Measurements from ENCODE around the gene TPSAB1. TPM values are rescaled to one million over a fixed set of nuclear protein-coding genes. Genes with fewer than 3 reads are reported as not detected.

Gene TPSAB1
- total RNA-seq, 3 donors from 2014 or later, result 0.35 TPM; not detected in 2

GRCh38 chr16:1272453-1273198, 32.1 kb downstream of the TPSAB1 start:
- no peak for ATAC-seq
- H3K9me3 Mint-ChIP-seq, result no peaks in the 10 kb centered on the region
- peaks cover 24% of the 10 kb centered on the region for H3K27me3 Mint-ChIP-seq (ENCODE audit: low read depth)
- DNase-seq, result no peak
- no peak overlapping the region for H3K4me3 Mint-ChIP-seq
- H3K36me3 Mint-ChIP-seq (ENCODE audit: insufficient read depth), result no peaks in the 10 kb centered on the region
- H3K4me1 Mint-ChIP-seq (ENCODE audit: low read depth), result peaks cover 1% of the 10 kb centered on the region

- Mint-ChIP-seq H3K9me3 (no peaks in the 10 kb centered on the region), H3K36me3 (ENCODE audit: insufficient read depth) (no peaks in the 10 kb centered on the region), H3K27me3 (ENCODE audit: low read depth) (peaks cover 27% of the 10 kb centered on the region), H3K4me3 (no peak overlapping the region), H3K4me1 (ENCODE audit: low read depth) (peaks cover 1% of the 10 kb centered on the region)
- ATAC-seq (no peak), DNase-seq (no peak)
Observed at GRCh38 chr16:1273816-1274215, 33.3 kb downstream of the TPSAB1 start.

- DNase-seq (no peak), ATAC-seq (no peak)
- H3K9me3 Mint-ChIP-seq, result no peaks in the 10 kb centered on the region
- peaks cover 1% of the 10 kb centered on the region for H3K4me1 Mint-ChIP-seq (ENCODE audit: low read depth)
- H3K27me3 Mint-ChIP-seq (ENCODE audit: low read depth), result peaks cover 25% of the 10 kb centered on the region
- H3K4me3 Mint-ChIP-seq, result no peak overlapping the region
- H3K36me3 Mint-ChIP-seq (ENCODE audit: insufficient read depth), result no peaks in the 10 kb centered on the region
Observed at GRCh38 chr16:1274767-1275166, 34.3 kb downstream of the TPSAB1 start.

- no peak for ATAC-seq
- Mint-ChIP-seq H3K9me3 (no peaks in the 10 kb centered on the region), H3K4me3 (no peak overlapping the region)
Observed at GRCh38 chr16:1275791-1276579, 35.5 kb downstream of the TPSAB1 start.

GRCh38 chr16:1276580-1276878, 36.0 kb downstream of the TPSAB1 start:
- H3K4me1 Mint-ChIP-seq (ENCODE audit: low read depth), result no peaks in the 10 kb centered on the region
- no peak overlapping the region for H3K4me3 Mint-ChIP-seq
- DNase-seq, result no peak
- no peak for ATAC-seq
- H3K36me3 Mint-ChIP-seq (ENCODE audit: insufficient read depth), result no peaks in the 10 kb centered on the region
- peaks cover 15% of the 10 kb centered on the region for H3K27me3 Mint-ChIP-seq (ENCODE audit: low read depth)
- H3K9me3 Mint-ChIP-seq, result no peaks in the 10 kb centered on the region

More at GRCh38 chr16:1275791-1276579, 35.5 kb downstream of the TPSAB1 start:
- Mint-ChIP-seq H3K4me1 (ENCODE audit: low read depth) (peaks cover 1% of the 10 kb centered on the region), H3K36me3 (ENCODE audit: insufficient read depth) (no peaks in the 10 kb centered on the region), H3K27me3 (ENCODE audit: low read depth) (peaks cover 18% of the 10 kb centered on the region)
- DNase-seq, result no peak

GRCh38 chr16:1277151-1277598, 36.7 kb downstream of the TPSAB1 start:
- Mint-ChIP-seq H3K9me3 (no peaks in the 10 kb centered on the region), H3K4me3 (no peak overlapping the region), H3K36me3 (ENCODE audit: insufficient read depth) (no peaks in the 10 kb centered on the region), H3K4me1 (ENCODE audit: low read depth) (no peaks in the 10 kb centered on the region), H3K27me3 (ENCODE audit: low read depth) (peaks cover 14% of the 10 kb centered on the region)
- ATAC-seq (no peak), DNase-seq (no peak)

- DNase-seq (no peak), ATAC-seq (no peak)
- Mint-ChIP-seq H3K27me3 (ENCODE audit: low read depth) (peaks cover 14% of the 10 kb centered on the region), H3K36me3 (ENCODE audit: insufficient read depth) (no peaks in the 10 kb centered on the region), H3K9me3 (no peaks in the 10 kb centered on the region), H3K4me3 (no peak overlapping the region), H3K4me1 (ENCODE audit: low read depth) (no peaks in the 10 kb centered on the region)
Observed at GRCh38 chr16:1277617-1278282, 37.2 kb downstream of the TPSAB1 start.

GRCh38 chr16:1278477-1278876, 38.0 kb downstream of the TPSAB1 start:
- Mint-ChIP-seq H3K4me1 (ENCODE audit: low read depth) (no peaks in the 10 kb centered on the region), H3K27me3 (ENCODE audit: low read depth) (peaks cover 14% of the 10 kb centered on the region), H3K4me3 (no peak overlapping the region), H3K36me3 (ENCODE audit: insufficient read depth) (no peaks in the 10 kb centered on the region), H3K9me3 (no peaks in the 10 kb centered on the region)
- DNase-seq (no peak), ATAC-seq (no peak)

- no peak for ATAC-seq
- Mint-ChIP-seq H3K27me3 (ENCODE audit: low read depth) (peaks cover 21% of the 10 kb centered on the region), H3K9me3 (no peaks in the 10 kb centered on the region), H3K4me3 (no peak overlapping the region), H3K4me1 (ENCODE audit: low read depth) (no peaks in the 10 kb centered on the region), H3K36me3 (ENCODE audit: insufficient read depth) (no peaks in the 10 kb centered on the region)
- no peak for DNase-seq
Observed at GRCh38 chr16:1279081-1279944, 38.8 kb downstream of the TPSAB1 start.

GRCh38 chr16:1279945-1280589, 39.6 kb downstream of the TPSAB1 start:
- H3K4me1 Mint-ChIP-seq (ENCODE audit: low read depth), result no peaks in the 10 kb centered on the region

GRCh38 chr16:1280783-1281182, 40.3 kb downstream of the TPSAB1 start:
- no peaks in the 10 kb centered on the region for H3K36me3 Mint-ChIP-seq (ENCODE audit: insufficient read depth)
- H3K4me1 Mint-ChIP-seq (ENCODE audit: low read depth), result no peaks in the 10 kb centered on the region
- ATAC-seq (no peak), DNase-seq (no peak)
- no peak overlapping the region for H3K4me3 Mint-ChIP-seq
- H3K9me3 Mint-ChIP-seq, result no peaks in the 10 kb centered on the region
- H3K27me3 Mint-ChIP-seq (ENCODE audit: low read depth), result peaks cover 16% of the 10 kb centered on the region

More at GRCh38 chr16:1279945-1280589, 39.6 kb downstream of the TPSAB1 start:
- H3K27me3 Mint-ChIP-seq (ENCODE audit: low read depth), result peaks cover 21% of the 10 kb centered on the region
- ATAC-seq (no peak), DNase-seq (no peak)
- H3K4me3 Mint-ChIP-seq, result no peak overlapping the region
- H3K36me3 Mint-ChIP-seq (ENCODE audit: insufficient read depth), result no peaks in the 10 kb centered on the region
- H3K9me3 Mint-ChIP-seq, result no peaks in the 10 kb centered on the region

GRCh38 chr16:1281517-1281916, 41.0 kb downstream of the TPSAB1 start:
- Mint-ChIP-seq H3K4me1 (ENCODE audit: low read depth) (no peaks in the 10 kb centered on the region), H3K9me3 (no peaks in the 10 kb centered on the region), H3K27me3 (ENCODE audit: low read depth) (peaks cover 16% of the 10 kb centered on the region), H3K4me3 (no peak overlapping the region), H3K36me3 (ENCODE audit: insufficient read depth) (no peaks in the 10 kb centered on the region)
- DNase-seq (no peak), ATAC-seq (no peak)

GRCh38 chr16:1282324-1282973, 41.9 kb downstream of the TPSAB1 start:
- Mint-ChIP-seq H3K9me3 (no peaks in the 10 kb centered on the region), H3K27me3 (ENCODE audit: low read depth) (peaks cover 19% of the 10 kb centered on the region), H3K4me3 (no peak overlapping the region), H3K4me1 (ENCODE audit: low read depth) (no peaks in the 10 kb centered on the region), H3K36me3 (ENCODE audit: insufficient read depth) (no peaks in the 10 kb centered on the region)
- ATAC-seq (no peak), DNase-seq (no peak)
